Activated CD8-positive, alpha-beta memory T cell treated with anti-CD3 and anti-CD28 coated beads, Interleukin-2, amount 50 U/mL, for 1 hour (primary cell): ENCODE measurements around the gene DALRD3.

Experiments
- DNase-seq: peaks from one replicate; pipeline ENCODE4 v3.0.0-alpha.2; 2020; ENCODE audit errors: extremely low read depth

The DALRD3 gene

DNA sequence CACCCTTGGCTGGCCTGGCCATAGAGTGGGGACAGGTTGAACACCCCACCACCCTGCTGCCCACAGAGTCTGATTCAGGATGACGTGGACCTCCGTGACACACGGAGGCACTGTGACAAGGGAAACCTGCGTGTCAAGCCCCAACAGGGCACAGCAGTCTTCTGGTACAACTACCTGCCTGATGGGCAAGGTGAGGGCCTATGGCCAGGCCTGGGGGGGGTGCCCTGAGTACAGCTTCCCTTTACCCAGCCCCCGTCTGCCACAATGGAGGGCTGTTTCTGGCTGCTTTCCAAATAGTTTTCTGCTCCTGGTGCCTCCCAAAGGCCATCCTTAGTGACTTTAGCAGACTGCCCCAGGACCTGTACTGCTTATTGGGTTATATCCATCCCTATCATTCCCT lies 12.4 kb downstream of the DALRD3 start:
- DNase-seq: no peak

GRCh38 chr3:49005303-49005680 lies 13.1 kb downstream of the DALRD3 start:
- no peak for DNase-seq

- no peak for DNase-seq
Measured at GRCh38 chr3:49004352-49005302, 13.8 kb downstream of the DALRD3 start.

DNA sequence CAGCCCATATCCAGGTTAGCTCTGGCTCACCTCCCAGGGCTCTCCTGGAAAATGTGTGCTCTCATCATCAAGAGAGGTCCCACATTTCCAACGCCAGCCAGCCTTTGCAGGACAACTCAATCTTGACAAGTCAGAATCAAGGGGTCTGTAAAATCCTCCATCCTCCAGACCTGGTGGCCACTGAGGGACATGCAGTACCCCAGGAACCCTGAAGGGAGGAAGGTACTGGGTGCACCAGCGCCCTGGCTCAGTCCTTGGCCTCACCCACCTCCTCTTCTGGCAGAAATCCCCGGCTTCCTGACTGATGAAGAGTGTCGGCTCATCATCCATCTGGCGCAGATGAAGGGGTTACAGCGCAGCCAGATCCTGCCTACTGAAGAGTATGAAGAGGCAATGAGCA lies 17.2 kb downstream of the DALRD3 start:
- DNase-seq: no peak

GRCh38 chr3:48999085-48999858 lies 19.1 kb downstream of the DALRD3 start:
- no peak for DNase-seq

GRCh38 chr3:48997714-48998637 lies 20.4 kb downstream of the DALRD3 start:
- no peak for DNase-seq

DNA sequence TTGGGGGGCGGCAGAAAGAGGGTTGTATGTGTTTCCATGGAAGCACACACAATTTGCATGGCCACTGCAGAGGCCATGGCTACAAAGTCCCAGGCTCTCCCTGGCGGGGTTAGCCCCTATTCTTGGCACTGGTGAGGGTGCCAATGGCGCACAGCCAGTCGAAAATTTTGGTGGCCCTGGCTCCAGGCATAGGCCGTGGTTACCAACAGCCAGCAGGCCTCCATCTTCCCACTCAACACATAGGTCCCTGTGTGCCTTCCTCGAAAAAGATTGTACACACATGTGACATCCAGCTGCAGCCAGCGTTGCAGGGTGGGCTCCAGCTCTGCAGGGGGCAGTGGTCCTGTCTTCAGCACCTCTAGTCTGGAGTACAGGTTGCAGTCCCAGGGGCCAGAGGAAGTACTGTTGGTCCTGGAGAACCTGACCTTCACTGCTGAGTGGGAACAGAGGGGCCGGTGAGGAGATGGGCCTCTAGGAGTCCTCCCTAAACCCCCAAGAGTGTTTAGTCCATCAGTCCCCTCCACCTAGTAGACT lies 21.2 kb downstream of the DALRD3 start:
- DNase-seq: no peak

DNA sequence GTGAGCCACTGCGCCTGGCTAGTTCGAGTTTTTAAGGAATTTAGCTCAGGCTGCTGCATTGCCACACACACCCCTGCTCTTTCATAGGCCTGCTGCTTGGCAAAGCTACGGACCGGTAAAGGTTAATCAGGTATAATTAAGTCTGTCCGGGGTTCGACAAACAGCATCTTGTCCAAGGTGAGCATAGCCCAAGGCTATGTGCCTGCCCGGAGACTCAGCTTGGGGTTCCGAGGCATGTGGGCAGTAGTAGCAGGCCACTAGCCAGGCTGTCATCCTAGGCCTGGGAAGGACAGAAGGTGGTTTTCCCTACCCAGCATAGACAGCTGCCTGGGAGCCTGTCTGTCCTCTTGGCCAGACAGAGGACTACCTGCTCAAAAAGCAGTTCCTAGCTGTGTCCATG lies 21.7 kb downstream of the DALRD3 start:
- DNase-seq: no peak

- no peak for DNase-seq
Measured at GRCh38 chr3:48993834-48994233, 24.5 kb downstream of the DALRD3 start.

DNA sequence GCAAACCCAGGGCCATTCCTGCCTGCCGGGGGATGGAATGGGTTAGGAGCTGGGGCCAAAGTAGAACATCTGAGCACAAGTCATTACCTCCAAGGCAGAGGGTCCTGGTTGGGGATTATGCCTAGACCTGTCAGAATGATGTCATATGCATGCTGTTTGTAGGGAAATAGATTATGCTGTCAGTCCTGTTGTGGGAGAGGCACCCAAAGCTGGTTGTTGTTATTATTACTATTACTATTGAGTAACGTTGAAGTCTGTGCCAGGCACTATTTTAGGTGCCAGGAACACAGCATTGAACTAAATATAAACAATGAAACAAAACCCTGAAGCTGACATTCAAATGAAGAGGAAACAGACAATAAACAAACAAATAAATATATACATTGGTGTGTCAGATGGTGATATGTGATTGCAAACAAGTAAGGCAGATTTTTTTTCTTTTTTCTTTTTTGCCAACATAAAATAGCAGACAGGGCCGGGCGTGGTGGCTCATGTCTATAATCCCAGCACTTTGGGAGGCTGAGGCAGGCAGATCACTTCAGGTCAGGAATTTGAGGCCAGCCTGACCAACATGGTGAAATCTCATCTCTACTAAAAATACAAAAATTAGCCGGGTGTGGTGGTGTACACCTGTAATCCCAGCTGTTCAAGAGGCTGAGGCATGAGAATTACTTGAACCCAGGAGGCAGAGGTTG lies 26.4 kb downstream of the DALRD3 start:
- no peak for DNase-seq

- DNase-seq: no peak
Measured at GRCh38 chr3:48990636-48991469, 27.5 kb downstream of the DALRD3 start.

DNA sequence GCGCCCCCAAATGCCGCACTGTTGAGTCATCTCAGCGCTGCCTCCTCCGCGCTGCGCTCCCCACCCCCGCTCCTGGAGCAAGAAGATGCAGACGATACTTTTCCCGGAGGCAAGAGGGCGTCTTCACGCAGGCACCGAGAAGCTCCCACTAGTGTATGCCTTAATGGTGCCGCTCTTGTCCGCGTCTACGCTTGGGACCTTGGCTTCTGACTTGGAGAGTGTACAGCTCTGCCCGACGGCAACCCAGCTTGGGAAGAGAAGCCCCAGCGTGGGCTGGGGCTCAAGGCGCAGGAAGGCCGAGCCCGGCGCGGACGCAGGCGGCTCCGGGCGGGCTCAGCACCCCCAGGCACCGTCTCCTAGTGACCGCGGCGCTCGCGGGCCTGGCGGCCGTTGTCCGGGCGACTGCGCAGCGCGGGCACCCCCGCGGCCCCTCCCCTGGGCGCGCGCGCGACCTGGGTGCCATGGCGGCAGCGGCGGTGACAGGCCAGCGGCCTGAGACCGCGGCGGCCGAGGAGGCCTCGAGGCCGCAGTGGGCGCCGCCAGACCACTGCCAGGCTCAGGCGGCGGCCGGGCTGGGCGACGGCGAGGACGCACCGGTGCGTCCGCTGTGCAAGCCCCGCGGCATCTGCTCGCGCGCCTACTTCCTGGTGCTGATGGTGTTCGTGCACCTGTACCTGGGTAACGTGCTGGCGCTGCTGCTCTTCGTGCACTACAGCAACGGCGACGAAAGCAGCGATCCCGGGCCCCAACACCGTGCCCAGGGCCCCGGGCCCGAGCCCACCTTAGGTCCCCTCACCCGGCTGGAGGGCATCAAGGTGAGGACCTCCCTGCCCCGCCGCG lies 28.4 kb downstream of the DALRD3 start, which contains the start of gene P4HTM:
Gene P4HTM, plus strand, starts transcription at position 446 of the 840 bp plus-strand sequence. Its CDS starts 16 bp downstream, at position 462.
- peak; percentile 71 for DNase-seq

DNA sequence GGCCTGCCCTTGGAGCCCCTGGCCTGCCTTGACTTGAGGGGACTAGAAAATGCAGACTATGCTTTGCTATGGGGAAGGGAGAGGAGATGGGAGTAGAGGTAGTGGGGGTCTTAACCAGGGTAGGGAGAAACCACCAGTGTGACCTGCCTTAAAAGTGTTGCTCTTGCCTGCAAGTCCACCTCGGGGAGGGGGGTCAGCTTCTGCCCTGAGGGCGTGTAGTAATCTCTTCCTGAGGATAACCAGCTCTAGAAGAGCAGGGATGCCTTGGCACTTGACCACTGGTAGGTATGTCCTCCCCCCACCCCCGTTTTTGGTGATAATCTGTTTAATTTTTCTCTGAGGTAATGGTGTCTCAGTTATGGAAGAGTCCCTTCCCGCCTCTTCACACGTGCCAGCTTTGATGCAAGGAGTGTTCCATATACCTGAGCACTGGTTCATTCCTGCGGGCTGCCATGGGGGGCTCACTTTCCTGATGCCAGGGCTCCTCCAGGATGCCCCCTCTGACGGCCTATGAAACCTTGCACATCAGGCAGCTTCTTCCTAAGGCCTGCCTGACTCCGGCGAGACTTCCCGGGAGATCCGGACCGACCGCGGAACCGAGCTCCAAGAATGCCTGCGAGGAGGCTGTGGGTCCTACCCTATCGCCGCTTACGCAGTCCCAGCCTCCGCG lies 29.1 kb downstream of the DALRD3 start:
- DNase-seq: no peak

DNA sequence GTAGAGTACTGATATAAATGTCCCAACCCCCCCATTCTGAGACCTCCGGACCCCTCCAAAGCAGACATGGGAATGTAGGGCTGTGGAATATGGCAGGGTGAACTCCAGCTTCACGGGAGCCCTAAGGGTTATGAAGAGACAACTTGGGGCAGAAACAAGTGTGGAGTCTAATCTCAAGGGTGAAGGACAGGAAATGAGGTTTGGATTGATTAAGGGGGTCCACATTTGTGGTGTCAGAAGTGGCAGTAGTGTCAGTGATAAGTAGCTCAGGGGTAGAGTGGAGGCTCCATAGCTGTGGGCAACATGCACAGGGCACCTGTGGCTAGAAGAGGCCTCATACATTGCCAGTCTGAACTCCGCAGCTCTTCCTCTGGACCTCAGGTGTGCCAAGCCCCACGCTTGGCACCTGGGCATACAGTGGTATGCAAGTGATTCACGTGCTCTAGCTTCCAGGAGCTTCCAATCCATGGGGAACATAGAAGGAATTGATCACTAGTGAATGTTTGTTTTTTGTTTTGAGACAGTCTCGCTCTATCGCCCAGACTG lies 32.5 kb downstream of the DALRD3 start:
- no peak for DNase-seq

DNA sequence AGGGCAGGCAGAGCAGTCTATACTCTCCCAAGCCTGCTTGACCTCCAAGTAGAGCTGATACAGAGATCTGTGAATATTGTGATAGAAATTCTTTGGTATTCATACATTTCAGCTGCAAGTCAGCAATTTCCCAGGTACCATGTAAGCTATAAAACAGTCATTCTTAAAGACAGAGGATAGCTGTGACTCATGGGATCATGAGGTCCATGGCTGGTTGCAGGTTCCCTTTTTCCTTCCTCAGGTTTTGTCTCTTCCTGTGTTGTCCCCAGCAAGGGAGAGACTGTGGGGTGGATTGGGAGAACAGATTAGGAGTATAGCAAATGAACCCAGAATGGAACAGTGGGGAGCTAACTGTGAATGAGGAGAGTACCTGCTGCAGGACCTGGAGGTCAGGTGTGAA lies 33.7 kb downstream of the DALRD3 start:
- DNase-seq: no peak

- DNase-seq: no peak
Measured at GRCh38 chr3:48983096-48983495, 35.3 kb downstream of the DALRD3 start.

GRCh38 chr3:48982686-48983085 lies 35.7 kb downstream of the DALRD3 start:
- DNase-seq: no peak

- no peak for DNase-seq
Measured at GRCh38 chr3:48982016-48982415, 36.4 kb downstream of the DALRD3 start.
